NCI-H2196 treated with DMSO at 0.1 percent for 48 hours (cell line): Measurements from ENCODE around the gene ERFL.
"Not testable (repeated sequence)": the region's sequence is repeated elsewhere in the genome, so short reads cannot be mapped to it uniquely, and the experiment has no call there.

Source experiments
- DNase-seq: peaks from one replicate; lab custom pipeline; 2025; ENCODE audit not compliant: unreplicated experiment; lab: John Stamatoyannopoulos, UW

Gene ERFL

GRCh38 chr19:41944336-41944735, 16.1 kb upstream of the ERFL start:
- no peak for DNase-seq

GRCh38 chr19:41941410-41942202, 13.4 kb upstream of the ERFL start:
- no peak for DNase-seq

GRCh38 chr19:41940731-41941409, 12.6 kb upstream of the ERFL start:
- DNase-seq = no peak

- peak; percentile 46 for DNase-seq
Observed at GRCh38 chr19:41939861-41940730, 11.8 kb upstream of the ERFL start.

- not testable (repeated sequence) for DNase-seq
Observed at GRCh38 chr19:41939209-41939608, 11.0 kb upstream of the ERFL start.

- no peak for DNase-seq
Observed at GRCh38 chr19:41937525-41938468, 9.5 kb upstream of the ERFL start.

- DNase-seq = no peak
Observed at GRCh38 chr19:41936961-41937360, 8.7 kb upstream of the ERFL start.

GRCh38 chr19:41936416-41936850, 8.2 kb upstream of the ERFL start:
- no peak for DNase-seq

- no peak for DNase-seq
Observed at GRCh38 chr19:41935760-41936415, 7.6 kb upstream of the ERFL start.

- DNase-seq = peak; percentile 48
Observed at GRCh38 chr19:41934849-41935374, 6.7 kb upstream of the ERFL start.

- no peak for DNase-seq
Observed at GRCh38 chr19:41933693-41934426, 5.6 kb upstream of the ERFL start.

- DNase-seq = no peak
Observed at GRCh38 chr19:41932720-41933332, 4.6 kb upstream of the ERFL start.

- no peak for DNase-seq
Observed at GRCh38 chr19:41932259-41932719, 4.0 kb upstream of the ERFL start.

GRCh38 chr19:41930926-41931592, 2.8 kb upstream of the ERFL start:
- DNase-seq = no peak

GRCh38 chr19:41930322-41930722, 2.1 kb upstream of the ERFL start:
- DNase-seq = no peak

- no peak for DNase-seq
Observed at GRCh38 chr19:41929536-41930071, 1.4 kb upstream of the ERFL start.

- DNase-seq = no peak
Observed at GRCh38 chr19:41928754-41929535, 696 bp upstream of the ERFL start.
